Measurements from ENCODE around the gene CCDC102A. TPM values are rescaled to one million over a fixed set of nuclear protein-coding genes. Genes with fewer than 3 reads are reported as not detected.
A peak's percentile ranks its signal among the peaks of the same experiment; 100 is the strongest.
"Not testable (repeated sequence)": the region's sequence is repeated elsewhere in the genome, so short reads cannot be mapped to it uniquely, and the experiment has no call there.

Gene CCDC102A
- total RNA-seq, 2 donors from 2014 or later: 5.4 to 13.9 TPM

DNA sequence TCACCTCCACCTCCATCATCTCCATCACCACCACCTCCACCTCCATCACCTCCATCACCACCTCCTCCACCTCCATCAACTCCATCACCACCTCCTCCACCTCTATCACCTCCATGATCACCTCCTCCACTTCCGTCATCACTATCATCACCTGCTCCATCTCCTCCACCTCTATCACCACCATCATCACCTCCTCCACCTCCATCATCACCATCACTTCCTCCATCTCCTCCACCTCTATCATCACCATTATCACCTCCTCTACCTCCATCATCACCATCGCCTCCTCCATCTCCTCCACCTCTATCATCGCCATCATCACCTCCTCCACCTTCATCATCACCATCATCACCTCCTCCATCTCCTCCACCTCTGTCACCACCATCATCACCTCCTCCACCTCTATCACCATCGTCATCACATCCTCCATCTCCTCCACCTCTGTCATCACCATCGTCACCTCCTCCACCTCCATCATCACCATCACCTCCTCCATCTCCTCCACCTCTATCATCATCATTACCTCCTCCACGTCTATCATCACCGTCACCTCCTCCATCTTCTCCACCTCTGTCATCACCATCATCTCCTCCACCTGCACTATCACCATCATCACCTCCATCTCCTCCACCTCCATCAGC lies 33.1 kb upstream of the CCDC102A start:
- ATAC-seq (no peak), DNase-seq (ENCODE audit: low spot score in 2 of 2) (no peak)
- H3K9me3 Mint-ChIP-seq: peaks cover 6 to 8% of the 10 kb centered on the region in 2 donors
- no peak overlapping the region for H3K27ac Mint-ChIP-seq
- peaks cover 10 to 16% of the 10 kb centered on the region in 2 donors for H3K36me3 Mint-ChIP-seq

DNA sequence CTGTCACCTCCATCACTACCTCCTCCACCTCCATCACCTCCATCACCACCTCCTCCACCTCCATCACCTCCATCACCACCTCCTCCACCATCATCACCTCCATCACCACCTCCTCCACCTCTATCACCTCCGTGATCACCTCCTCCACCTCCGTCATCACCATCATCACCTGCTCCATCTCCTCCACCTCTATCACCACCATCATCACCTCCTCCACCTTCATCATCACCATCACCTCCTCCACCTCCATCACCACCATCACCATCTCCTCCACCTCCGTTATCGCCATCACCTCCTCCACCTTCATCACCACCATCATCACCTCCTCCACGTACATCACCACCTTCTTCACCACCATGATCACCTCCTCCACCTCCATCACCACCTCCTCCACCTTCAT lies 32.4 kb upstream of the CCDC102A start:
- not testable (repeated sequence) for H3K27ac Mint-ChIP-seq; ATAC-seq; H3K9me3 Mint-ChIP-seq; DNase-seq (ENCODE audit: low spot score in 2 of 2)
- H3K36me3 Mint-ChIP-seq: peaks cover 10 to 16% of the 10 kb centered on the region in 2 donors

DNA sequence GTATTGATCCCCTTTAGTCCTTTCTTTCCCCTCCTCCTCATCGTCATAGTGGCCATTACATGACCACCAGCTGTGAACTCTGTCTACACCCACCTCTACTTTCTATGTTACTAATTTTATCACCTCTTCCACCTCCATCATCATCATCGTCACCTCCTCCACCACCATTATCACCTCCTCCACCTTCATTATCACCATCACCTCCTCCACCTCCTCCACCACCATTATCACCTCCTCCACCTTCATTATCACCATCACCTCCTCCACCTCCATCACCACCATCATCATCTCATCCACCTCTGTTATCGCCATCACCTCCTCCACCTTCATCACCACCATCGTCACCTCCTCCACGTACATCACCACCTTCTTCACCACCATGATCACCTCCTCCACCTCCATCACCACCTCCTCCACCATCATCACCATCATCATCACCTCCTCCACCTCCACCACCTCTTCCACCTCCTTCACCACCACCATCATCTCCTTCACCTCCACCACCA lies 31.9 kb upstream of the CCDC102A start:
- Mint-ChIP-seq H3K27ac (peak overlapping the region in 1 of 2 donors; percentile 66), H3K9me3 (peaks cover 6 to 8% of the 10 kb centered on the region in 2 donors), H3K36me3 (peaks cover 10 to 16% of the 10 kb centered on the region in 2 donors)
- ATAC-seq (no peak), DNase-seq (ENCODE audit: low spot score in 2 of 2) (no peak)

DNA sequence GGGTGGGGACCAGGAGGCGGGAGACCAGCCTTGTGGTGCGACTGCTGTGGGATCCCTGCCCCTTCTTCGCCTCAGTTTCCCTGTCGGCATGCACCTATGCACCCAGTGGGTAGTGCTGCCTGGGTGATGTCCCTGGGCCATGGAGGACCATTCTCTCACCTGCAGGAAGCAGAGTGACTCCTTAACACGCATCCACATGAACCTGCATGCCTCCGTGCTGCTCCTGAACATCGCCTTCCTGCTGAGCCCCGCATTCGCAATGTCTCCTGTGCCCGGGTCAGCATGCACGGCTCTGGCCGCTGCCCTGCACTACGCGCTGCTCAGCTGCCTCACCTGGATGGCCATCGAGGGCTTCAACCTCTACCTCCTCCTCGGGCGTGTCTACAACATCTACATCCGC lies 31.3 kb upstream of the CCDC102A start:
- Mint-ChIP-seq H3K27ac (no peak overlapping the region), H3K9me3 (peaks cover 6 to 8% of the 10 kb centered on the region in 2 donors), H3K36me3 (peaks cover 10 to 16% of the 10 kb centered on the region in 2 donors)
- ATAC-seq (no peak), DNase-seq (ENCODE audit: low spot score in 2 of 2) (no peak)

- Mint-ChIP-seq H3K27ac (no peak overlapping the region), H3K9me3 (peaks cover 9 to 13% of the 10 kb centered on the region in 2 donors)
- no peak for ATAC-seq
Measured at GRCh38 chr16:57566436-57566835, 30.1 kb upstream of the CCDC102A start.

GRCh38 chr16:57565461-57565860 lies 29.1 kb upstream of the CCDC102A start:
- no peak overlapping the region for H3K27ac Mint-ChIP-seq
- H3K36me3 Mint-ChIP-seq: peaks cover 19 to 33% of the 10 kb centered on the region in 2 donors
- no peak for DNase-seq (ENCODE audit: low spot score in 2 of 2)
- ATAC-seq: no peak
- peaks cover 12 to 19% of the 10 kb centered on the region in 2 donors for H3K9me3 Mint-ChIP-seq

More at GRCh38 chr16:57566436-57566835, 30.1 kb upstream of the CCDC102A start:
- H3K36me3 Mint-ChIP-seq: peaks cover 13 to 24% of the 10 kb centered on the region in 2 donors
- DNase-seq (ENCODE audit: low spot score in 2 of 2): no peak

- H3K36me3 Mint-ChIP-seq: peaks cover 25 to 35% of the 10 kb centered on the region in 2 donors
- ATAC-seq: no peak
- H3K27ac Mint-ChIP-seq: no peak overlapping the region
Measured at GRCh38 chr16:57564571-57565270, 28.4 kb upstream of the CCDC102A start.

GRCh38 chr16:57563761-57564160 lies 27.4 kb upstream of the CCDC102A start:
- Mint-ChIP-seq H3K27ac (peak overlapping the region in 1 of 2 donors; percentile 32), H3K36me3 (peaks cover 20 to 25% of the 10 kb centered on the region in 2 donors), H3K9me3 (peaks cover 5 to 20% of the 10 kb centered on the region in 2 donors)
- DNase-seq (ENCODE audit: low spot score in 2 of 2): no peak
- no peak for ATAC-seq

More at GRCh38 chr16:57564571-57565270, 28.4 kb upstream of the CCDC102A start:
- DNase-seq (ENCODE audit: low spot score in 2 of 2): no peak
- H3K9me3 Mint-ChIP-seq: peaks cover 11 to 25% of the 10 kb centered on the region in 2 donors

GRCh38 chr16:57563487-57563750 lies 27.0 kb upstream of the CCDC102A start:
- H3K27ac Mint-ChIP-seq: peak overlapping the region in 1 of 2 donors; percentile 32
- peaks cover 20 to 24% of the 10 kb centered on the region in 2 donors for H3K36me3 Mint-ChIP-seq
- peaks cover 5 to 20% of the 10 kb centered on the region in 2 donors for H3K9me3 Mint-ChIP-seq
- DNase-seq (ENCODE audit: low spot score in 2 of 2) (no peak), ATAC-seq (no peak)

DNA sequence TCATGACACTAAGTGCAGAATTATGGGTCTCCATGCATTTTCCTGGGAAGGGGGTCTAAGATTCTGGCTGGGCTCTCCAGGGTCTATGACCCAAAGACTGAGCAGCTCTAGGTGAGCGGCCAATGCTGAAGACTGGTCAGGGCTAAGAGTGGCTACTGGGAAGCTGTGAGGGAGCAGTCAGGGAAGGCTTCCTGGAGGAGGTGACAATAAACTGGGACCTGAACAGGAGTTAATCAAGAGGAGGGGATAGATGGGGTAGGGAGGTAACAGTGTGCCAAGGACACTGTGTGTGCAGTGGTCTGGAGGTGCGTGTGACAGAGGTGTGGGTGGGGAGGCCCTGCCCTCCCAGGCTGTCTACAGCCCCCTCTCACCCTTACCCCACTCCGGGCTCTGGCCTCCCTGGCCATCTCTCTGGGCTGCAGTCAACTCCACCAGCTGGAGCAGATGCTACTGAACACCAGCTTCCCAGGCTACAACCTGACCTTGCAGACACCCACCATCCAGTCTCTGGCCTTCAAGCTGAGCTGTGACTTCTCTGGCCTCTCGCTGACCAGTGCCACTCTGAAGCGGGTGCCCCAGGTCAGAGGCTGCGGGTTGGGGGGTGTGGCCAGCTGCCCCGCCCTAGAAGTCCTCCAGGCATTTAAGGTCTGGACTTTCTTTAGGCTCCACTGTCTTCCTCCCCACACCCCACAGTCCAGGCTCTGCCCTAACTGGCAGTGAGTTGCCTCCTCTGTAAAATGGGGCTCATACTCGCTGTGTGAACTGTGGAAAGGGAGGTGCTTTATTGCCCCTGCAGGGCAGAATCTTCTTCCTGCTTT lies 26.5 kb upstream of the CCDC102A start:
- ATAC-seq: no peak
- Mint-ChIP-seq H3K36me3 (peaks cover 15 to 24% of the 10 kb centered on the region in 2 donors), H3K9me3 (peaks cover 5 to 20% of the 10 kb centered on the region in 2 donors)

GRCh38 chr16:57562066-57562465 lies 25.7 kb upstream of the CCDC102A start:
- Mint-ChIP-seq H3K36me3 (peaks cover 15 to 24% of the 10 kb centered on the region in 2 donors), H3K9me3 (peaks cover 5 to 26% of the 10 kb centered on the region in 2 donors), H3K27ac (no peak overlapping the region)
- no peak for DNase-seq (ENCODE audit: low spot score in 2 of 2)
- ATAC-seq: no peak

More for the DNA sequence above, 26.5 kb upstream of the CCDC102A start:
- DNase-seq (ENCODE audit: low spot score in 2 of 2): no peak
- peak overlapping the region in 1 of 2 donors; percentile 32 for H3K27ac Mint-ChIP-seq

DNA sequence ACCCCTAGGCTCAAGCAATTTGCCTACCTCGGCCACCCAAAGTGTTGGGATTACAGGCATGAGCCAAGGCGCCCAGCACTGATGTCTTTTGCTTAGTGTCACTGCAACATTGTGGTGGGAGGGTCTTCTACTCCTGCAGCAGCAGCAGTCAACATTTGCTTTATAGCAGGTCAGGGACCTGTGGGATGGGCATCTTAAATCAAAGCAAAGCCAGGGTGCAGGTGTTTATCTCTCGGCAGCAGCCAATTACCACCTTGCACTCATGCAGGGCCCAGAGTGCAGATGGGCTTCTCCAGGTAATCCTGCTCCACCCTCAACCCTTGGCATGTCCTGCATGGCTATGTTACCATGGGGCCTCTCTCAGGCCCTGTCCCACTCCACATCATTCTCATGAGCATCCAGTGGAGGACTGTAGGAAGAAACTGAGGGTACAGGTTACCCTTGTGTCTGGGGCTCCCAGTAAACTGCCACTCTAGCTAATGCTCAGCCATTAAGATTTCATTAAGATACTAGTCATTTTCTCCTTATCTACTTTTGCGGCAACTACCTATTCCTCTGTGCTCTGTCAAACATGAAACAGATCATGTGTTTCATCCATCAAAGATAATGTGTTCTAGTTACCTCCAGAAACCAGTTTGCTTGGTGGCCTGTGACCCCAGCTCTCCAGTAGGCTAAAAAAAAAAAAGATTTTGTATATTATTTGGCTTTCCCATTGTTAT lies 22.9 kb upstream of the CCDC102A start:
- ATAC-seq (no peak), DNase-seq (ENCODE audit: low spot score in 2 of 2) (no peak)
- Mint-ChIP-seq H3K27ac (no peak overlapping the region), H3K9me3 (peaks cover 9 to 42% of the 10 kb centered on the region in 2 donors), H3K36me3 (peaks cover 15 to 36% of the 10 kb centered on the region in 2 donors)

DNA sequence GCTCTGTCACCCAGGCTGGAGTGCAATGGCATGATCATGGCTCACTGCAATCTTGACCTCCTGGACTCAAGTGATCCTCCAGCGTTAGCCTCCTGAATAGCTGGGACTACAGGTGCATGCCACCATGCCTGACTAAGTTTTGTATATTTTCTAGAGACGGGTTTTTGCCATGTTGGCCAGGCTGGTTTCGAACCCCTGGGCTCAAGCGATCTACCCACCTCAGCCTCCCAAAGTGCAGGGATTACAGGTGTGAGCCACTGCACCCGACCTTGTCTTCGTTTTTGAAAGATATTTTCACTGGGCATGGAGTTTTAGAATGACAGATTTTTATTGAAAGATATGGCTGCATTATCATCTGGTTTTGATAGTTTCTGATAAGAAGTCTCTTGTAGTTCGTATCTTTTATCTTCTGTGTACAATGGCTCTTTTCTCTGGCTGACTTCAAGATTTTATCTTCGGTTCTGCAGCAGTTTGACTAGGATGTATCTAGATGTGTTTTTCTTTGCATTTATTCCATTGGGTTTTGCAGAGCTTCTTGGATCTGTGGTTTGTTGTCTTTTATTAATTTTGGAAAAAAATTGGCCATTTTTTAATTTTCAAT lies 20.7 kb upstream of the CCDC102A start:
- H3K36me3 Mint-ChIP-seq: peaks cover 15 to 35% of the 10 kb centered on the region in 2 donors
- no peak for ATAC-seq
- DNase-seq (ENCODE audit: low spot score in 2 of 2): no peak
- peaks cover 9 to 47% of the 10 kb centered on the region in 2 donors for H3K9me3 Mint-ChIP-seq
- peak overlapping the region in 1 of 2 donors; percentile 6 for H3K27ac Mint-ChIP-seq

GRCh38 chr16:57555831-57556230 lies 19.5 kb upstream of the CCDC102A start:
- Mint-ChIP-seq H3K27ac (no peak overlapping the region), H3K9me3 (peaks cover 4 to 38% of the 10 kb centered on the region in 2 donors), H3K36me3 (peaks cover 7 to 29% of the 10 kb centered on the region in 2 donors)
- ATAC-seq (peak; percentile 78 to 82), DNase-seq (ENCODE audit: low spot score in 2 of 2) (no peak)

GRCh38 chr16:57551057-57551456 lies 14.7 kb upstream of the CCDC102A start:
- H3K36me3 Mint-ChIP-seq: peaks cover 0 to 17% of the 10 kb centered on the region in 2 donors
- ATAC-seq: no peak
- H3K27ac Mint-ChIP-seq: no peak overlapping the region
- no peak for DNase-seq (ENCODE audit: low spot score in 2 of 2)
- H3K9me3 Mint-ChIP-seq: peaks cover 4 to 18% of the 10 kb centered on the region in 2 donors

DNA sequence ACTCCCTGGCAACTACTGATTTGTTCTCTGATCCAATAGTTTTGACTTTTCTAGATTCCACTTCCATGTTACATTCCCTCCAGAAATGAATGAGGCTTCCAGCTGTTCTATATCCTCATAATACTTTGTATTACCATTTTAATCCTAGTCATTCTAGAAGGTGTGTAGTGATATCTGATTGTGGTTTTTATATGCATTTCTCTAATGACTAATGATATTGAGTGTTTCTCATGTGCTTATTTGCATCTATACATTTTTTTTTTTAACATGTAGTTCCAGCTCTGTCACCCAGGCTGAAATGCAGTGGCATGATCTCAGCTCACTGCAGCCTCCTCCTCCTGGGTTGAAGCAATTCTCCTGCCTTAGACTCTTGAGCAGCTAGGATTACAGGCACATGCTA lies 13.4 kb upstream of the CCDC102A start:
- H3K27ac Mint-ChIP-seq: no peak overlapping the region
- DNase-seq (ENCODE audit: low spot score in 2 of 2) (no peak), ATAC-seq (no peak)
- H3K36me3 Mint-ChIP-seq: peaks cover 0 to 10% of the 10 kb centered on the region in 2 donors
- H3K9me3 Mint-ChIP-seq: peaks cover 0 to 12% of the 10 kb centered on the region in 2 donors
